ENCODE results near the gene SYTL4. TPM values are rescaled to one million over a fixed set of nuclear protein-coding genes. Genes with fewer than 3 reads are reported as not detected.

The SYTL4 gene
- total and polyA plus RNA-seq, 9 donors: 42.0 to 132 (median 68.0) TPM

- TF ChIP-seq CTCF (IDR thresholded peaks at IDR 0.05): no peak
- TF ChIP-seq EP300 (IDR thresholded peaks at IDR 0.05): no peak
- TF ChIP-seq POLR2A (IDR thresholded peaks at IDR 0.05): no peak
Observed at GRCh38 chrX:100747703-100748102, 15.8 kb upstream of the SYTL4 start.

GRCh38 chrX:100747090-100747489 lies 15.2 kb upstream of the SYTL4 start:
- 12 to 17% (median 13%) methylated on average over 3 of the region's 3 CpGs for WGBS, 3 donors
- no peaks in the 10 kb centered on the region for H3K27me3 ChIP-seq

More at GRCh38 chrX:100747703-100748102, 15.8 kb upstream of the SYTL4 start:
- H3K4me1 ChIP-seq (ENCODE audit: insufficient read depth): peaks cover 5% of the 10 kb centered on the region
- H3K27ac ChIP-seq: peak overlapping the region in 1 of 2 donors; percentile 63
- no peak overlapping the region for H3K4me3 ChIP-seq
- DNase-seq: no peak
- no peaks in the 10 kb centered on the region for H3K36me3 ChIP-seq
- H3K27me3 ChIP-seq: no peaks in the 10 kb centered on the region
- 82 to 86% (median 85%) methylated on average over 2 of the region's 2 CpGs for WGBS, 3 donors
- intact Hi-C loops (cut with DNase I): no loop called here
- no peaks in the 10 kb centered on the region for H3K9me3 ChIP-seq

GRCh38 chrX:100745806-100746537 lies 14.1 kb upstream of the SYTL4 start:
- Histone ChIP-seq H3K27ac (peak overlapping the region; percentile 33 to 63), H3K27me3 (no peaks in the 10 kb centered on the region), H3K9me3 (no peaks in the 10 kb centered on the region), H3K4me1 (ENCODE audit: insufficient read depth) (peaks cover 5% of the 10 kb centered on the region), H3K36me3 (no peaks in the 10 kb centered on the region), H3K4me3 (no peak overlapping the region)
- WGBS, 3 donors: 11 to 30% (median 15%) methylated on average over 7 of the region's 7 CpGs
- intact Hi-C loops (cut with DNase I): no loop called here
- TF ChIP-seq CTCF (IDR thresholded peaks at IDR 0.05): no peak
- TF ChIP-seq EP300 (IDR thresholded peaks at IDR 0.05): peak; percentile 72
- no peak for TF ChIP-seq POLR2A (IDR thresholded peaks at IDR 0.05)
- peak in 3 of 5 donors; percentile 23 to 25 (median 24) for DNase-seq

More at GRCh38 chrX:100747090-100747489, 15.2 kb upstream of the SYTL4 start:
- H3K27ac ChIP-seq: peak overlapping the region; percentile 33 to 63
- DNase-seq: peak in 2 of 5 donors; percentile 22 to 34
- H3K4me1 ChIP-seq (ENCODE audit: insufficient read depth): peaks cover 5% of the 10 kb centered on the region
- H3K36me3 ChIP-seq: no peaks in the 10 kb centered on the region
- H3K4me3 ChIP-seq: no peak overlapping the region
- TF ChIP-seq EP300 (IDR thresholded peaks at IDR 0.05) (no peak), CTCF (IDR thresholded peaks at IDR 0.05) (no peak), POLR2A (IDR thresholded peaks at IDR 0.05) (no peak)
- H3K9me3 ChIP-seq: no peaks in the 10 kb centered on the region
- intact Hi-C loops (cut with DNase I): no loop called here

- peaks cover 4% of the 10 kb centered on the region for H3K4me1 ChIP-seq (ENCODE audit: insufficient read depth)
- intact Hi-C loops (cut with DNase I): no loop called here
- no peaks in the 10 kb centered on the region for H3K9me3 ChIP-seq
- H3K27me3 ChIP-seq: no peaks in the 10 kb centered on the region
- WGBS, 3 donors: 24 to 41% (median 28%) methylated on average over 1 of the region's 1 CpG
- TF ChIP-seq POLR2A (IDR thresholded peaks at IDR 0.05): no peak
- no peak for TF ChIP-seq CTCF (IDR thresholded peaks at IDR 0.05)
- TF ChIP-seq EP300 (IDR thresholded peaks at IDR 0.05): no peak
- H3K4me3 ChIP-seq: no peak overlapping the region
- no peak for DNase-seq
- H3K27ac ChIP-seq: peak overlapping the region; percentile 10 to 63
- H3K36me3 ChIP-seq: no peaks in the 10 kb centered on the region
Observed at GRCh38 chrX:100745205-100745604, 13.3 kb upstream of the SYTL4 start.
